Stimulated activated CD4-positive, alpha-beta T cell treated with anti-CD3 and anti-CD28 coated beads, Interleukin-15, amount 100 ng/mL, for 24 hours (primary cell): ENCODE results near the gene RGS8.
"Not testable (repeated sequence)": the region's sequence is repeated elsewhere in the genome, so short reads cannot be mapped to it uniquely, and the experiment has no call there.

Experiments
- DNase-seq: peaks from one replicate; pipeline ENCODE4 v3.0.0-alpha.2; 2020

The RGS8 gene

GRCh38 chr1:182700351-182700709 lies 15.9 kb upstream of the RGS8 start:
- no peak for DNase-seq

DNA sequence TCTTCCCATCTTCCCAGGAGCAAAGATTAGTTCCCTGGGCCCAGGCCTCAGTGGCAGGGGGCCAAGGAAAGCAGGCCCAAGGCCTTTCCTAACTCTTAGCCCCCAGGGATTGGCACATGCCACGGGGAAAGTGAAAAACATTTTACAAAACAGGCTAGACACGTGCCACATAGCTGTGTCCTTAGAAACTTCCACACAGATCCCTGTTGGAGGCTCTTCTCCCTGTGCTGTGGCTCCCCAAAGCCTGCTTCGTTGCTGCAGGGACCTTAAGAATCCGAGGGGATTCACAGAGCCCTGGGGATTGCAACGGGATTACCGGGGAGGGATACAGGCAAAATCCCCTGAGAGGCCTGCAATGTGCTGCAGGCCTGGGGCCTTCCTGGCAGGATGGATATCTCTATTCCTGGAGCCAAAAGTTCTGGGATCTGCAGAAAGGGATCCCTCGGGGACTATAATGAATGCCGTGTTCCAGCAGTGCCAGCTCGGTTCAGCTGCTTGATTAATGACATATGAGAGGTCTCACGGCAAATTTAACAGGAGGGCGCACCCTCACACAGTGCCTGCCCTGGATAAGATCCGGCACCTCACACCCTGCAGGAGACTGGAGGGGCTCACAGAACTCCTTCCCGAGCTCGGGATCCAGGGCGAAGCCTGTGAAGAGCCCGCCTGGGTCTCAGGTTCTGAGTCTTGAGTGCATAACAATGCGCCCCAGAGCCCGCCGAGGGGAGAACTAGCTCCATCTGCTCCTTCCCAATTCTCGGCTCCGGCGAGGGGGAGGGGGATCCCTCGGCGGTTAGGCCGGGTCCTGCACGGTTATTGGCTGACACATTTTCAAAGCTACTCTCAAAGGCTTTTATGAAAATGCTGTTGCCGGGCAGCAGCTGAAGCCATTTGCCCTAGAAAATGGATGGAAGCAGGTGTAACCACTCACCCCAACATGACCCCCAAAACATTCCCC lies 15.3 kb upstream of the RGS8 start:
- no peak for DNase-seq

- DNase-seq = no peak
These were observed 14.6 kb upstream of the RGS8 start for GRCh38 chr1:182698971-182699370.

GRCh38 chr1:182693139-182693538 lies 8.8 kb upstream of the RGS8 start:
- not testable (repeated sequence) for DNase-seq

DNA sequence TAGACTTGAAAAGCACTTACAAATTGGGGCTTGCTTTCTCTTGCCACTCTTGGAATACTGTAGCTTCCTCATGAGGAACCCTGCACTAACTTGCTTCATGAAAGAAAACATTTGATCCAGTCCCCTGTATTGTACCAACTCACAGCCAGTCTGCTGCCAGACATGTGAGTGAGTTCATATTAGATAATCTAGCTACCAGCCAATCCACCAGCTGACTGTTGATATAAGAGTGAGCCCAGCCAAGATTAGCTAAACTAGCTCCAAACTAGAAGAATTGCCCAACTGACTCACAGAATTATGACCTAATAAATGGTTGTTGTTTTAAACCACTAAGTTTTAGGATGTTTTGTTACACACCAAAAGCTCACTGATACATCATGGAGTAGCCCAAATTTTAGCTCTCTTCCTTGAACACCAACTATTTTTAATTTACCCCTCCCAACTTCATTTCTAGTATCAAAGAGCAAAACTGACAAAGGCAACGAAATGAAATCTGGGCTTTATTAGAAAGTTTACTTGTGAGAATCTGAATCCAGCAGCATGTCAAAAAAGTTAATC lies 6.6 kb upstream of the RGS8 start:
- DNase-seq = no peak

- no peak for DNase-seq
These were observed 4.2 kb upstream of the RGS8 start for GRCh38 chr1:182688436-182689205.

DNA sequence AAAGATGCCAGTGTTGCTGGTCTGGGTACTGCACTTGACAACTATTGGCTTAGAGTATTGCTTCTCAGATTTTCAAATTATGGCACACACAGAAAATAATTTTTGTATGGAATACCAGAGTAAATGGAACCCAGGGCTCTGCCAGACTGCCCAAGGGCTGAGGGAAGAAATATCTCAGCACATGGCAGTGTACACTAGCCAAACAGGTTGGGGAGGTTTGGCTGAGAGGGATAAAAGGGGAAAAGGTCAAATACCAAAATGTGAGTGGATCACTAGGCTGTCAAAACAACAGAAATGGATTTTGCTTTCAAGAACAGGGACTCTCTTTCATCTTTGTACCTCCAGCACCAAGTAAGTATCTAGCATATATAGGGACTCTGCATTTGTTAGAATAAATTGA lies 3.0 kb upstream of the RGS8 start:
- DNase-seq = no peak

DNA sequence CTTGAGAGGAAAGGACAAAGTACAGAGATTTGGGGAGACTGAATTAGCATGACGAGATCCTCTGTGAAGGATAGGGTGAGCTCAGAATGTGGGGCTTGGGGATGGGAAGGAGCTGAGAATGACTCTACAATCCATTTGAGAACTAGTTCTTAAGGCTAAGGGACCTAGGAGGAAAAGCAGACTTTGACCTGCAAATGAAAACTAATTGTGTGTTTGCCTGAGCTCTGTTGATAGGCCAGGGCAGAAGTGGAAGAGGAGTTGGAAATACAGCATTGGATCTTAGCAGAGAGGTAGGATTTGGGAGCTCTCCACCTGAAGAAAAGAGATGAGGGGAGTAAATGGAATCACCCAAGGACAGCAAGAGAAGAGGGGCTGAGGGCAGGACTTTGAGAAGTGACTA lies 2.1 kb upstream of the RGS8 start:
- DNase-seq = no peak

- DNase-seq = no peak
These were observed 828 bp upstream of the RGS8 start for GRCh38 chr1:182685215-182685614.

DNA sequence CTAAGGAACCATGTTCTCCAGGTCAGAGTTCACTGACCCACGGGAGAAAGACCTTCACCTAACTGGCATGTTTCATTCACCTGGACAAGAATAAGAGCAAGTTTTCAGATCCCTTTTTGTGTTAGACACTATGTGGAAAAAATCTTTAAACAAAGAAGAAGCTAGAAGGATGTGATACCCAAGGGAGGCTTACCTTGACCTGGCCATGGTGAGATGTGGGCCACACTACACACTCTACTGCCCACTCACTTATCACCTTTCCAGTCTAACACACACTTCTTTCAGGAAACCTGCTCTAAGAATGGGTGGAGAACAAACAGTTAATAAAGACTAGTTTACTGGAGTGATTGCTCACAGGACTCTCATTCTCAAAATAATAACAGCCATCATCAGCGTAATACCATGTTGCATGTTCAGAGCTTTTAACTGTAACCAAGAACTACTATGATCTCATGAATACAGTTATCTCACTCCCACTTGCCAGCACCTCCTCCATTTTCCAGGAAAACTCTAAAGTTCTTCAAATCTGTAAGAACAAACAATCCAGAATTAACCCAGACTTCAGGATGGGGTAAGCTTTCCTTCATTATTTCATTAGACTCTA lies 1.4 kb downstream of the RGS8 start:
- no peak for DNase-seq

- no peak for DNase-seq
These were observed 2.0 kb downstream of the RGS8 start for GRCh38 chr1:182682406-182682805.

DNA sequence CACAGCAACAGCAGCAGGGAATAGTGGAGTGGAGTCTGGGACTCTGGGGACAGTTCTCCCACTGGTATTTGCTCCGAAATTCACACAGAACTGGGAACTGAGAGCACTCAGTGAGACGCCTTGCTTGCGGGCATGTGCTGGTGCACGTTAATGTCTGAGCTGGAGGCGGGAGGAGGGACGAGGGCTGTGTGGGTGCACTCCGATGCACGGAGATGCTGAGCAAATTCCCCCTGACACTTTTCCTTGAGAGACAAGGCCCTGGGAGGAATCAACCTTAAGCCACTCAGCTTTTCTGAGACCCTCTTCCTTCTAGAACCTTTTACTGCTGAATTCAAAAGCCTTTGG lies 2.8 kb downstream of the RGS8 start:
- no peak for DNase-seq

- DNase-seq = no peak
These were observed 3.4 kb downstream of the RGS8 start for GRCh38 chr1:182680901-182681567.

DNA sequence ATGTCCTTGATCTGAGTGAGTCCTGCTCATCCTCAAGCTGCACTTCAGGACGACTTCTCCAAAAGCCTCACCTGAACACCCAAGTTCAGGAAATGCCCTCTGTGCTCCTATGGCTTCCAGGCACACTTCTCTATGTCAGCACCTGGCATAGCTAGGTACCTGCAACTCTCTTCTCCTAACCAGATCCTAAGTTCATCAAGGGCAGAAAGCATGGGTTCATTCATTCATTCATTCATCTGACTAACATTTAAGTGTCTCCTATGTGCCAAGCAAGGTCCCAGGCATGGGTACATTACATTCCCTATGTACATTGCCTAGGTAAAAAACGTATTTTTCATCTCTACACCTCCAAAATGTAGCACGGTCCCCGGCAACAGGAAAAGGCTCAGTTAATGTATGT lies 4.0 kb downstream of the RGS8 start:
- DNase-seq = no peak

- no peak for DNase-seq
These were observed 4.7 kb downstream of the RGS8 start for GRCh38 chr1:182679684-182680083.

GRCh38 chr1:182677397-182678098 lies 6.8 kb downstream of the RGS8 start:
- no peak for DNase-seq

DNA sequence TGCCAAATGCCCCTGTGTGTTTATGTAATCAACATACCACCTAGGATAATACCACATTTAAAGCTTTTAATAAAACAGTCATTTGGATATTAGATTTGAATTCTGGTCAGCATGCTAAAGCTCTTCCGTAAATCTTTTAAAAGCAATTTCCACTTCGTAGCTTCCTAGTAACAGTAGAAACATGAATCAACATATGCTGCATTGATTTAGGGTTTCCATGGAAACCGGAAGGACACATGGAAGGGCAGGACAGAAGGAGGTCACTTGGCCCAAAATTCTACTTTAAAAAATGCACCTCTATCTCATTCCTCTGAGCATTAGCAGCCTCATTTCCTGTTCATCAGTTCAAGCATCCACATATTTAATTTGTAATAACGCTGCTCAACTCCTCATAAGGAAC lies 8.1 kb downstream of the RGS8 start:
- DNase-seq = no peak

DNA sequence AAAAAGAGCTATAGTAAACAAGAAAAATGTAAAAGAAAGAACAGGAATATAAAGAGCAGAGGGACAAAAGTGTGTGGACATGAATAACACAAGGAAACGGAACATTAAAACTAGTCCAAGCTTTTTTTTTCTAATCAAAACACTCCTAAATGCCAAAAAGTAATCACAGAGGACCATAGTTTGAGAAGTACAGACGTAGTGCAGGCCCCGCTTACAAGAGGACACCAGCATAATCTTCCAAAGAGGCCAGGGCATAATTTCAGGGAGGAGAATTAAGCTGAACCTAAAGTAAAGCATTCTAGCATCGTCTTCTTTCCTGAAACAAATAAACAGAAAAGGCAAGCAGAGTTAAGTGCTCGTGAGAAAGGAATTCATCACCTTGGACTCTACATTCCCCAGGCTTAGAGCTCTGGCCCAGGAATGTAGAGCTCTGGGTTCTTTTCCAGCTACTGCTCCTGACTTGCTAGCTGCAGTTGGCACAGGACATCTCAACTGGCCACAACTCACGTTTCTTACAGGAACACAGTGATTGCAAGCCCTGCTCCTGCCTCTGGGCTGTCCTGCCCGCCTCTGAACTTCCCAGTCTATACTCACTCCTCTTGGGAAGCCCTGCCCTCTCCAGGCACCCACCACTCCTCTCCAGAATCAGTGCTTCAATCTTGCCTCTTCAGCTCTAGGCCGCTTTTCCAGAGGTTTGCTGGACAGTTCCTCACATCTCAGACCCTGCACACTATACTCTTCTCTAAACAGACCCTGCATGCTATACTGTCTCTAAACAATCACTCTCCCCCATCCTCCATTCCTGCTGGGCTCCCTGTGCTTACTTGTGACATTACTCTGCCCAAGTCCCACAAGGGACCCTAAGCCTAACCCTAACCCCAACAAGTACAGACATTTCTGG lies 9.8 kb downstream of the RGS8 start:
- DNase-seq = no peak

- no peak for DNase-seq
These were observed 11.9 kb downstream of the RGS8 start for GRCh38 chr1:182672487-182672836.

DNA sequence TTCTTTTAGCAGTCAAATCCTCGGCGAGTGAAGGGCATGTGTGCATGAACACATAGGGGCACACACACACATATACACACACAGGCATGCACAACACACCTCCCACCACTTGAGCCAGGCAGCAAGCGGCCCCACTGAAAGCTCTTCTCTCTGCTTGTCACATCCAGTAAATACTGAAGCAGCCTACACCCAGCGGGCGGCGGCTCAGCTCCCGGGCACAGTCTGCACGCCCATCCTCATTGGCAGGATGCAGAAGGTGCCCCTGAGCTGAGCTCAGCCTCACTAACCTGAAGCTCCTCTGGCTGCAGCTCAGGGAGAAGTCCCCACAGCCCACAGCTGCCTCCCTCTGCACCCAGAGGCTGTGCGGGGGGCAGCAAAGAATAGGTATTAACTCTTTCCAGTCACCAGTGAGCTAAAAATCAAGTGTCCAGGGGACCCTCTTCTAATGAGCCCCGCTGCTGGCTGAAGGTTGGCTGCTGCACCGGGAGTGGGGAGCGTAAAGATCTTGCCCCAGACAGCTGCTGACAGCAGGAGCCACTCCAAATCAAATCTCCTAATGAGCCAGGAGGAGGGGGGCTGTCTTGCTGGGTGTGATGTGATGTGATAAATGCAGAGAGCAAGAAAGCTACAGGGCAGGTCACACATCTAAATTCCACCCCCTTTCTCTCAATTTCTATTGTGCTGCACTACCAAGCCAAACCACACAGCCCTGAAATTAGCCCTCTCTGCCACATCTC lies 12.5 kb downstream of the RGS8 start:
- no peak for DNase-seq
